H1 (cell line): ENCODE results near the gene TSHZ2. TPM values are rescaled to one million over a fixed set of nuclear protein-coding genes. Genes with fewer than 3 reads are reported as not detected.

Source experiments
- CBX5 ChIP-seq: fragments of 300-800, 300-1000 bp; sonication (generic); IDR thresholded peaks from 2 replicates; pipeline ENCODE4 v1.7.1; 2016; ENCODE audit warnings: antibody characterized with exemption, low read length, low read depth
- HDAC2 ChIP-seq, 2 experiments: fragments of 300-600 bp in 1 of 2; sonication (generic) in 1 of 2; IDR thresholded peaks; 2 replicates each; pipeline ENCODE4 v1.6.1; 2011 to 2012; ENCODE audit warnings: low read depth in 2 of 2, low read length in 2 of 2, mild to moderate bottlenecking in 2 of 2, moderate library complexity in 2 of 2, borderline replicate concordance in 1 of 2, inconsistent platforms in 1 of 2
- MAX ChIP-seq: IDR thresholded peaks from 2 replicates; pipeline ENCODE4 v1.6.1; 2012; ENCODE audit warnings: inconsistent platforms
- RBBP5 ChIP-seq: IDR thresholded peaks from 2 replicates; pipeline ENCODE4 v1.7.1; 2012; ENCODE audit warnings: low read depth, mild to moderate bottlenecking, inconsistent platforms, low read length, moderate library complexity, borderline replicate concordance
- polyA plus RNA-seq, 7 experiments: library from polyadenylated mRNA; depleted of rRNA in 3 of 7; stranded (reverse) in 5 of 7; unstranded in 2 of 7; fragments of >200 nt in 5 of 7; fragments of 200-250 nt in 2 of 7; gene quantifications; 1 replicate in 5 of 7; 2 replicates in 1 of 7; 4 replicates in 1 of 7; pipeline versions ENCODE4 v1.2.1 to v1.2.3, GENCODE V29; 2011 to 2013; ENCODE audit warnings: missing spikeins in 2 of 7, mixed read lengths in 2 of 7
- total RNA-seq: library from RNA; stranded (reverse); fragmentation: NEBNext Ultra II Directional; extraction: Animal tissue kit (Norgen Biotek cat#: 25700); gene quantifications from 2 replicates; pipeline ENCODE4 v1.2.1, GENCODE V29; 2021

The TSHZ2 gene
- total and polyA plus RNA-seq, 2 of the 8 experiments (the other 6 are each of a cell fraction or from before 2014, with no cell fraction given): 0.14 to 0.30 TPM

DNA sequence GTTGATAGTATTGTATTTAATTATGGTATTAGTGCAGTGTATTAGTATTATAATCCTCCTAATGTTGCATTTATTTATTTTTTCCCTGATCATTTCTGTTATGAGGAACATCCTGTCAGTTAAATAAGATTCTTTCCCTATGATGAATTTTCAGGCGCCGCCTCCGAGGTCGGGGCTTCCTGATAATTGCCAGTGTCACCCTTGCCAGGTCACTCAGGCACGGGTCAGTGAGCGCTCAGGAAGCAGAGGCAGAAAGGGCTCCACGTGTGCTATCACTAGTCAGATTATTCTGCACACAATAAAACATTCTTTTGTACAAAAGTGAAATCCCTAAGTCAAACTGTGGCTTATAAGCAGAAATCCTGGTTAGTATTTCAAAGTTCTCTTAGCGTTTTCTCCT is 64.8 kb downstream of the TSHZ2 start (continued):
- TF ChIP-seq MAX (no peak), CBX5 (no peak), HDAC2 (IDR thresholded peaks at IDR 0.05; ENCODE audit: borderline replicate concordance in 1 of 2, low read depth in 2 of 2, low read length in 2 of 2) (no peak), RBBP5 (no peak)
- TF ChIP-seq, all 59 proteins: peak for 0
